Esophagus squamous epithelium (tissue), 5 donors: Measurements from ENCODE around the gene LZTS3. TPM values are rescaled to one million over a fixed set of nuclear protein-coding genes. Genes with fewer than 3 reads are reported as not detected.

Source experiments
- DNase-seq: peaks from one replicate; lab custom pipeline; 2025; lab: John Stamatoyannopoulos, UW
- H3K27ac ChIP-seq, 4 donors: fragments of 200-600 bp; sonication (generic); one replicate each; pipeline ENCODE4 v1.5.1; 2016 to 2019; ENCODE audit warnings: mild to moderate bottlenecking in 1 of 4
- H3K27me3 ChIP-seq, 4 donors: fragments of 200-600 bp; sonication (generic); 1 replicate in 3 of 4; 2 replicates in 1 of 4; pipeline versions ENCODE4 v1.5.1 to v1.6.0; 2017 to 2021; ENCODE audit warnings: antibody characterized with exemption in 1 of 4
- H3K36me3 ChIP-seq, 3 donors: fragments of 200-600 bp; sonication (generic); one replicate each; pipeline ENCODE4 v1.5.1; 2016 to 2019
- H3K4me1 ChIP-seq, 3 donors: fragments of 200-600 bp; sonication (generic); one replicate each; pipeline ENCODE4 v1.5.1; 2017 to 2019
- H3K4me3 ChIP-seq, 4 donors: fragments of 200-600 bp; sonication (generic); 1 replicate in 3 of 4; 2 replicates in 1 of 4; pipeline ENCODE4 v1.5.1; 2016 to 2019; ENCODE audit warnings: mild to moderate bottlenecking in 2 of 4, moderate library complexity in 1 of 4
- H3K9me3 ChIP-seq, 3 donors: fragments of 200-600 bp; sonication (generic); one replicate each; pipeline ENCODE4 v1.5.1; 2016 to 2019
- CTCF ChIP-seq, 6 experiments: fragments of 450-650 bp in 4 of 6; fragments of 200-600 bp in 2 of 6; sonication (generic) in 2 of 6; IDR thresholded peaks; one replicate each; pipeline ENCODE4 v1.5.1; 2016 to 2019; ENCODE audit warnings: antibody characterized with exemption in 6 of 6, mild to moderate bottlenecking in 4 of 6, moderate library complexity in 4 of 6
- POLR2A ChIP-seq, 4 donors: fragments of 450-650 bp; IDR thresholded peaks; one replicate each; pipeline ENCODE4 v1.6.1; 2017; ENCODE audit warnings: antibody characterized with exemption in 4 of 4, mild to moderate bottlenecking in 4 of 4, moderate library complexity in 3 of 4
- WGBS, 2 donors: methylation state at CpG; one replicate each; pipeline ENCODE4 v1.1.5; 2018; 5-methylcytosine and 5-hydroxymethylcytosine counted together
- intact Hi-C: fragments of 100-400 bp; cut with DNase I; formaldehyde crosslinking; loops from one replicate; pipeline ENCODE4 v1.15.0; 2022
- total RNA-seq, 4 donors: library from RNA; depleted of rRNA; stranded (reverse); fragments of >200 nt; gene quantifications; one replicate each; pipeline ENCODE4 v1.1.0, GENCODE V29; 2016
- donor health status: DM: yes; HTN: yes; CAD: no.

LZTS3 gene
- total RNA-seq, 4 donors from 2014 or later = 1.1 to 6.3 (median 4.4) TPM

DNA sequence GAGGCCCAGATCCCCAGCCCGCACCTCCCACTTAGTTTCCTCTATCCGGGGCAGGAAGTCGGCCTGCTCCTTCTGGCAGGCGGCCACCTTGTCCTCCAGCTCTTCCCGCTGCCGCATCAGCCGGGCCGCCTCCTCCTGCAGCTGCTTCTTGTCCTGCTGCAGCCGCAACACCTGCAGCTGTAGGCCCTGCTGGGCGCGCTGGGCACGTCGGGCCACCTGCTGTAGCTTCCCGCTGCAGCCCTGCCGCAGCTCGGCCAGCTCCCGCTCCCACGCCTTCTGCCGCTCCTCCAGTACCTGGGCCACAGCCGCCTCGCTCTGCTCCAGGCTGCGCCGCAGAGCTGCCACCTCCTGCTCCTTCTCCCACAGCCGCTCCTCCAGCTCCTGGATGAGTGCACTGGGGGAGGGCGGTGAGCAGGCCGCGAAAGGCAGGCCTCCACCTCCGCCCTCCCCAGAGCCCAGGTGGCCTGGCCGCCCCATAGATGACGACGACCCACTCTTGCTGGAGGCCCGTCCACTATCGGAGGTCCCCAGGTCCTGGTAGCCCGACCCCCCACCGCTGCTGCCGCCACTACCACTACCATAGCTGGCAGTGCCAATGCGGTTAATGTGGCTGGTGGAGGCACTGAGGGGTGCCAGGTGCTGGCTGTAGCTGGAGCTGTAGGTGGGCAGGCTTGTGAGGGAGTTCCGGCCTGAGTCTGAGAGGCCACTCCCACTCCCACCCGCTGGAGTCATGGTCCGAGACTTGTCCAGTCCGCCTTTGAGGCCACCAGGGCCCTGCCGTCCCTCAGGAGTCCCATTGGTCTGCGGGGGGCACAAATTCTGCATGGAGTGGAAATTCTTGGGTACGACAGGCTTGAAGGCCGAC lies 7.6 kb downstream of the LZTS3 start:
- DNase-seq = no peak
- H3K9me3 ChIP-seq = no peaks in the 10 kb centered on the region
- no peak overlapping the region for H3K4me3 ChIP-seq
- H3K27ac ChIP-seq = no peak overlapping the region
- H3K4me1 ChIP-seq = peaks cover 0 to 22% (median 9%) of the 10 kb centered on the region in 3 donors
- peaks cover 0 to 24% (median 0%) of the 10 kb centered on the region in 4 donors for H3K27me3 ChIP-seq
- H3K36me3 ChIP-seq = no peaks in the 10 kb centered on the region
- intact Hi-C loops = no loop called here
- 61 to 73% methylated on average over 12 to 20 of the region's 45 CpGs for WGBS, 2 donors
- TF ChIP-seq CTCF (IDR thresholded peaks at IDR 0.05) (no peak), POLR2A (IDR thresholded peaks at IDR 0.05) (no peak)

DNA sequence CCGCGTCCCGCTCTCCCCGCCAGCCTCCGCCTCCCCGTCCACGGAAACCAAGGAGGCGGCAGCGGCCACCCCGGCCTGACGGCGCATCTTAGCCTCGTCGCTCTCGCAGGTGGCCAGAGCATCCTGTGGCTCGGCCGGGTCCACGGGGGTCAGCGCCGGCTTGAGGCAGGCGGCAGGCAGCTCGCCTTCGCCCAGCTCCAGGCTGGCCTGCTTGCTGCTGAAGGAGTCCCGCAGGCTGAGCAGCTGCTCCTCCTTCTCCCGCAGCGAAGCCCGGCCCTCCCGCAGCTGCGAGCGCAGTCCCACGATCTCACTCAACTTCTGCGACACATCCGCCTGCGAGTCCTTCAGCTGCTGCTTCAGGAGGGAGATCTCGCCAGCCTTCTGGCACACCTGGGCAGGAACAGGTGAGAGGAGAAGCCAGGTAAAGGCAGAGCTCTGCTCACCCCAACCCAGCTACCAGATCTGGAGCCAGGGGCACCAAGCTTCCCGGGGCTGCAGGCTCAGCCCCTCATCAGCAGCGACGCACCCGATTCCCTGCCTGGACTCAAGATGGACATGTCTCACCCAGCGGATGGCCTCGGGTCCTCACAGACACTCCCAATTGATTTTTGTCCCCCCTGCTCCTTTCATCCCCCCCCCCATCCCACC lies 8.5 kb downstream of the LZTS3 start:
- Histone ChIP-seq H3K27me3 (peaks cover 0 to 24% (median 0%) of the 10 kb centered on the region in 4 donors), H3K9me3 (no peaks in the 10 kb centered on the region), H3K36me3 (no peaks in the 10 kb centered on the region), H3K4me3 (no peak overlapping the region), H3K27ac (no peak overlapping the region), H3K4me1 (peaks cover 0 to 26% (median 9%) of the 10 kb centered on the region in 3 donors)
- TF ChIP-seq POLR2A (IDR thresholded peaks at IDR 0.05) = no peak
- TF ChIP-seq CTCF (IDR thresholded peaks at IDR 0.05) = no peak
- WGBS, 2 donors = 61 to 81% methylated on average over 4 to 13 of the region's 41 CpGs
- intact Hi-C loops = no loop called here
- no peak for DNase-seq

DNA sequence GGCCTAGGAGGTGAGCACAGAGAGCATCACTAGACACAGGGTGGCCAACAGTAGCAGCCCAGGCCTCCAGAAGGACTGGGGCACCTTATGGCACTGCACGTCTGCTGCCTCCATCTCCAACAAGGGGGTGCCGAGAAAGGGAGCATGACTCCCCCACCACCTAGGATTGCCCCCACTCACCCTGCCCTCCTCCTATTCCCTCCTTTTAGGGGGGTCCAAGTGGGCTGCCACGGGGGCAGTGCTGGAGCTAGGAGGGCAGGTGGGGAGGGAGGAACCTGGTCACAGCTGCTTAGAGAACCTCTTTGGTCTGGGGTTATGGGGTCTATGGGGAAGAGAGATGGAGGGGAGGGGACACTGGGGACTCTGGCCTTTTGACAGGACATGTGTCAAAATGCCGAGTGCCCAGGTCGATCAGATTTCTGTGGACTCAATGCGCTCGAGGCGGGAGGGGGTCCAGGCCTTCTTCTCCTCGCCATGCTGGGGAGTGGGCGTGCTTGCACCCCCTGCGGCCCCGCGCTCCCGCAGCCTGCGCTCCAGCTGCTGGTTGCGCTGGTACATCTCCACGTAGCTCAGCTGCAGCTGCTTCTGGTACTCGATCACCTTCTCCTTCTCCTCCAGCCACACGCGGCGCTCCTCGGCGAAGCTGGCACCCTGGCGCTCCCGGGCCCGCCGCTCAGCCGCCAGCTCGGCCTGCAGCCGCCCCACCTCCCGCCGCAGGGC lies 9.1 kb downstream of the LZTS3 start:
- H3K27ac ChIP-seq = no peak overlapping the region
- no peak overlapping the region for H3K4me3 ChIP-seq
- TF ChIP-seq CTCF (IDR thresholded peaks at IDR 0.05) = no peak
- no peak for TF ChIP-seq POLR2A (IDR thresholded peaks at IDR 0.05)
- H3K4me1 ChIP-seq = peaks cover 0 to 27% (median 9%) of the 10 kb centered on the region in 3 donors
- H3K36me3 ChIP-seq = no peaks in the 10 kb centered on the region
- H3K27me3 ChIP-seq = peaks cover 0 to 24% (median 0%) of the 10 kb centered on the region in 4 donors
- 82 to 89% methylated on average over 7 to 23 of the region's 32 CpGs for WGBS, 2 donors
- no peak for DNase-seq
- H3K9me3 ChIP-seq = no peaks in the 10 kb centered on the region
- intact Hi-C loops = no loop called here

GRCh38 chr20:3163099-3164042 lies 10.0 kb downstream of the LZTS3 start:
- no peak for DNase-seq
- WGBS, 2 donors = 92% methylated on average over 9 to 12 of the region's 14 CpGs
- intact Hi-C loops = no loop called here

More at GRCh38 chr20:3163099-3164042, 10.0 kb downstream of the LZTS3 start:
- H3K36me3 ChIP-seq = no peaks in the 10 kb centered on the region
- H3K9me3 ChIP-seq = no peaks in the 10 kb centered on the region
- H3K4me3 ChIP-seq = no peak overlapping the region
- TF ChIP-seq POLR2A (IDR thresholded peaks at IDR 0.05) (no peak), CTCF (IDR thresholded peaks at IDR 0.05) (no peak)
- no peak overlapping the region for H3K27ac ChIP-seq
- H3K4me1 ChIP-seq = peaks cover 5 to 32% (median 12%) of the 10 kb centered on the region in 3 donors
- peaks cover 0 to 17% (median 0%) of the 10 kb centered on the region in 4 donors for H3K27me3 ChIP-seq
